ENCODE measurements around the gene AMBP. TPM values are rescaled to one million over a fixed set of nuclear protein-coding genes. Genes with fewer than 3 reads are reported as not detected.
"Not testable (repeated sequence)": the region's sequence is repeated elsewhere in the genome, so short reads cannot be mapped to it uniquely, and the experiment has no call there.

The AMBP gene
- total RNA-seq, 1 donor from 2014 or later = 0.29 TPM

DNA sequence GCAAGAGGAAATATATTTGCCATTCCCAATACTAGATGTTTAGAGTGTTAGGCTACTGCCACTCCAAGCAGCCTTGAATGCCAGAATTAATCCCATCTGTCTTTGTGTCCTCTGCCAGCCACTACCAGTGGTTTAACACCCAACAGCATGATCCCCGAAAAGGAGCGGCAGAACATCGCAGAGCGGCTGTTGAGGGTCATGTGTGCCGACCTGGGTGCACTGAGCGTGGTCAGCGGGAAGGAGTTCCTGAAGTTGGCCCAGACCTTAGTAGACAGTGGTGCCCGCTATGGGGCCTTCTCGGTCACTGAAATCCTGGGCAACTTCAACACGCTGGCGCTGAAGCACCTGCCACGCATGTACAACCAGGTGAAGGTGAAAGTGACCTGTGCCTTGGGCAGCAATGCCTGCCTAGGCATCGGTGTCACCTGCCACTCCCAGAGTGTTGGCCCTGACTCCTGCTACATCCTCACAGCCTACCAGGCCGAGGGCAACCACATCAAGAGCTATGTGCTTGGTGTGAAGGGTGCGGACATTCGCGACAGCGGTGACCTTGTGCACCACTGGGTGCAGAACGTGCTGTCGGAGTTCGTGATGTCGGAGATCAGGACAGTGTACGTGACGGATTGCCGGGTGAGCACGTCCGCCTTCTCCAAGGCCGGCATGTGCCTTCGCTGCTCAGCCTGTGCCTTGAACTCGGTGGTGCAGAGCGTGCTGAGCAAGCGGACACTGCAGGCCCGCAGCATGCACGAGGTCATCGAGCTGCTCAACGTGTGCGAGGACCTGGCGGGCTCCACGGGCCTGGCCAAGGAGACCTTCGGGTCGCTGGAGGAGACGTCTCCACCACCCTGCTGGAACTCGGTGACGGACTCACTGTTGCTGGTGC, 29.3 kb downstream of the AMBP start:
- H3K4me3 Mint-ChIP-seq (ENCODE audit: unreplicated experiment) = no peak overlapping the region
- peaks cover 3% of the 10 kb centered on the region for H3K9me3 Mint-ChIP-seq (ENCODE audit: unreplicated experiment)
- H3K27ac Mint-ChIP-seq (ENCODE audit: unreplicated experiment) = no peak overlapping the region
- H3K4me1 Mint-ChIP-seq (ENCODE audit: low read depth, unreplicated experiment) = no peaks in the 10 kb centered on the region
- H3K36me3 Mint-ChIP-seq (ENCODE audit: unreplicated experiment) = peaks cover 10% of the 10 kb centered on the region
- peaks cover 7% of the 10 kb centered on the region for H3K27me3 Mint-ChIP-seq (ENCODE audit: unreplicated experiment)
- TF ChIP-seq, protein P1, sequence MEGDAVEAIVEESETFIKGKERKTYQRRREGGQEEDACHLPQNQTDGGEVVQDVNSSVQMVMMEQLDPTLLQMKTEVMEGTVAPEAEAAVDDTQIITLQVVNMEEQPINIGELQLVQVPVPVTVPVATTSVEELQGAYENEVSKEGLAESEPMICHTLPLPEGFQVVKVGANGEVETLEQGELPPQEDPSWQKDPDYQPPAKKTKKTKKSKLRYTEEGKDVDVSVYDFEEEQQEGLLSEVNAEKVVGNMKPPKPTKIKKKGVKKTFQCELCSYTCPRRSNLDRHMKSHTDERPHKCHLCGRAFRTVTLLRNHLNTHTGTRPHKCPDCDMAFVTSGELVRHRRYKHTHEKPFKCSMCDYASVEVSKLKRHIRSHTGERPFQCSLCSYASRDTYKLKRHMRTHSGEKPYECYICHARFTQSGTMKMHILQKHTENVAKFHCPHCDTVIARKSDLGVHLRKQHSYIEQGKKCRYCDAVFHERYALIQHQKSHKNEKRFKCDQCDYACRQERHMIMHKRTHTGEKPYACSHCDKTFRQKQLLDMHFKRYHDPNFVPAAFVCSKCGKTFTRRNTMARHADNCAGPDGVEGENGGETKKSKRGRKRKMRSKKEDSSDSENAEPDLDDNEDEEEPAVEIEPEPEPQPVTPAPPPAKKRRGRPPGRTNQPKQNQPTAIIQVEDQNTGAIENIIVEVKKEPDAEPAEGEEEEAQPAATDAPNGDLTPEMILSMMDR (IDR thresholded peaks at IDR 0.05; ENCODE audit: partially characterized antibody, unreplicated experiment) = no peak
- DNase-seq = no peak

DNA sequence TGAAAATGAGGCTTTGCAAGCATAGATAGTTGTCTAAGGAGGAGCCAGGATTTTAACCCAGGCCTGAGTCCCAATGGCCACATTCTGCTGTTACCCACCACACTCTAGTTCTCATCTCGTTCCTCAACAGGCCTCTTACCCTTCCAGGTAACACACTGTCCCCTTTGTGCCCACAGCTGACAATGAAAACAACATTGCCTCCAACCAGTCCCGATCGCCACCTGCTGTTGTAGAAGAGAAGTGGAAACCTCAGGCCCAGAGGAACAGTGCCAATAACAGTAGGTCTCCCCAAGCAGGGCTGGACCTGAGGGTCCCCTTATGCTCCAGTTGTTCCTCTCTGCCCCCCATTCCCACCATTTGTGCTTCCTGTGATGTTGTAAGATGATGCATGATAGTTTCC, 30.4 kb downstream of the AMBP start:
- Mint-ChIP-seq H3K4me3 (ENCODE audit: unreplicated experiment) (no peak overlapping the region), H3K36me3 (ENCODE audit: unreplicated experiment) (peaks cover 5% of the 10 kb centered on the region), H3K27ac (ENCODE audit: unreplicated experiment) (peak overlapping the region; percentile 30), H3K9me3 (ENCODE audit: unreplicated experiment) (peaks cover 3% of the 10 kb centered on the region), H3K27me3 (ENCODE audit: unreplicated experiment) (peaks cover 7% of the 10 kb centered on the region), H3K4me1 (ENCODE audit: low read depth, unreplicated experiment) (no peaks in the 10 kb centered on the region)
- TF ChIP-seq, protein P1 (IDR thresholded peaks at IDR 0.05; ENCODE audit: partially characterized antibody, unreplicated experiment) = no peak
- DNase-seq = no peak

- Mint-ChIP-seq H3K4me3 (ENCODE audit: unreplicated experiment) (no peak overlapping the region), H3K27ac (ENCODE audit: unreplicated experiment) (no peak overlapping the region), H3K36me3 (ENCODE audit: unreplicated experiment) (peaks cover 5% of the 10 kb centered on the region), H3K9me3 (ENCODE audit: unreplicated experiment) (peaks cover 3% of the 10 kb centered on the region), H3K27me3 (ENCODE audit: unreplicated experiment) (peaks cover 7% of the 10 kb centered on the region), H3K4me1 (ENCODE audit: low read depth, unreplicated experiment) (no peaks in the 10 kb centered on the region)
- DNase-seq = no peak
- TF ChIP-seq, protein P1 (IDR thresholded peaks at IDR 0.05; ENCODE audit: partially characterized antibody, unreplicated experiment) = no peak
Measured at GRCh38 chr9:114046875-114047274, 31.2 kb downstream of the AMBP start.

GRCh38 chr9:114046237-114046755, 31.8 kb downstream of the AMBP start:
- H3K4me3 Mint-ChIP-seq (ENCODE audit: unreplicated experiment) = no peak overlapping the region
- no peak for DNase-seq
- H3K36me3 Mint-ChIP-seq (ENCODE audit: unreplicated experiment) = peaks cover 5% of the 10 kb centered on the region
- TF ChIP-seq, protein P1 (IDR thresholded peaks at IDR 0.05; ENCODE audit: partially characterized antibody, unreplicated experiment) = no peak
- H3K27me3 Mint-ChIP-seq (ENCODE audit: unreplicated experiment) = peaks cover 7% of the 10 kb centered on the region
- H3K9me3 Mint-ChIP-seq (ENCODE audit: unreplicated experiment) = peaks cover 3% of the 10 kb centered on the region
- H3K27ac Mint-ChIP-seq (ENCODE audit: unreplicated experiment) = no peak overlapping the region
- no peaks in the 10 kb centered on the region for H3K4me1 Mint-ChIP-seq (ENCODE audit: low read depth, unreplicated experiment)

- H3K36me3 Mint-ChIP-seq (ENCODE audit: unreplicated experiment); H3K4me1 Mint-ChIP-seq (ENCODE audit: low read depth, unreplicated experiment); H3K27me3 Mint-ChIP-seq (ENCODE audit: unreplicated experiment); H3K4me3 Mint-ChIP-seq (ENCODE audit: unreplicated experiment); DNase-seq; H3K9me3 Mint-ChIP-seq (ENCODE audit: unreplicated experiment); H3K27ac Mint-ChIP-seq (ENCODE audit: unreplicated experiment): not testable (repeated sequence)
Measured at GRCh38 chr9:114043660-114044059, 34.4 kb downstream of the AMBP start.

All from glutamatergic neuron (in vitro differentiated cells).